Neural progenitor cell (in vitro differentiated cells): ENCODE results near the gene C10orf62. TPM values are rescaled to one million over a fixed set of nuclear protein-coding genes. Genes with fewer than 3 reads are reported as not detected.

Experiments used
- DNase-seq: peaks from one replicate; pipeline ENCODE4 v3.0.0-alpha.2; 2016; ENCODE audit warnings: low spot score
- H2AFZ ChIP-seq: fragments of 200-600 bp; sonication (generic); replicated peaks from 2 replicates; pipeline ENCODE4 v1.6.1; 2016; ENCODE audit warnings: antibody characterized with exemption
- H3F3A ChIP-seq: fragments of 200-600 bp; sonication (generic); 2 replicates; pipeline ENCODE4 v1.6.1; 2016; ENCODE audit warnings: antibody characterized with exemption, low read depth
- H3K27ac ChIP-seq: fragments of 200-600 bp; sonication (generic); 2 replicates; pipeline ENCODE4 v1.5.1; 2016; ENCODE audit warnings: mild to moderate bottlenecking
- H3K27me3 ChIP-seq: fragments of 200-600 bp; sonication (generic); 2 replicates; pipeline ENCODE4 v1.6.1; 2016; ENCODE audit warnings: mild to moderate bottlenecking, moderate library complexity
- H3K36me3 ChIP-seq: fragments of 200-600 bp; sonication (generic); 2 replicates; pipeline ENCODE4 v1.5.1; 2016
- H3K4me1 ChIP-seq: fragments of 200-600 bp; sonication (generic); 2 replicates; pipeline ENCODE4 v1.6.1; 2016; ENCODE audit warnings: mixed run types
- H3K4me2 ChIP-seq: fragments of 200-600 bp; sonication (generic); 2 replicates; pipeline ENCODE4 v1.6.1; 2016
- H3K4me3 ChIP-seq: fragments of 200-600 bp; sonication (generic); 2 replicates; pipeline ENCODE4 v1.5.1; 2016
- H3K79me2 ChIP-seq: fragments of 200-600 bp; sonication (generic); 2 replicates; pipeline ENCODE4 v1.6.1; 2016; ENCODE audit warnings: low read depth
- H3K9ac ChIP-seq: fragments of 200-600 bp; sonication (generic); 2 replicates; pipeline ENCODE4 v1.6.1; 2016
- H3K9me3 ChIP-seq: fragments of 200-600 bp; sonication (generic); 2 replicates; pipeline ENCODE4 v1.5.1; 2016; ENCODE audit warnings: low read depth
- H4K20me1 ChIP-seq: fragments of 200-600 bp; sonication (generic); 2 replicates; pipeline ENCODE4 v1.6.1; 2016; ENCODE audit warnings: low read depth
- H3K27ac Mint-ChIP-seq: 3 replicates; pipeline ENCODE4 v1.8.0; 2021; ENCODE audit warnings: mixed read lengths
- H3K27me3 Mint-ChIP-seq: 2 replicates; pipeline ENCODE4 v1.8.0; 2022; ENCODE audit warnings: low read depth, mild to moderate bottlenecking, inconsistent platforms, moderate library complexity, mixed read lengths; ENCODE audit not compliant: insufficient read depth
- H3K36me3 Mint-ChIP-seq: 3 replicates; pipeline ENCODE4 v1.8.0; 2021; ENCODE audit warnings: mixed read lengths
- H3K4me1 Mint-ChIP-seq: 3 replicates; pipeline ENCODE4 v1.8.0; 2021; ENCODE audit warnings: mixed read lengths
- H3K4me3 Mint-ChIP-seq: 3 replicates; pipeline ENCODE4 v1.8.0; 2021; ENCODE audit warnings: mild to moderate bottlenecking, moderate library complexity, mixed read lengths
- H3K9me3 Mint-ChIP-seq: 3 replicates; pipeline ENCODE4 v1.8.0; 2020; ENCODE audit warnings: mixed read lengths
- EZH2 ChIP-seq: fragments of 200-600 bp; sonication (generic); IDR thresholded peaks from 2 replicates; pipeline ENCODE4 v1.6.1; 2017; ENCODE audit warnings: antibody characterized with exemption, mild to moderate bottlenecking, moderate library complexity
- EZH2phosphoT487 ChIP-seq: fragments of 200-600 bp; sonication (generic); IDR thresholded peaks from 2 replicates; pipeline ENCODE4 v1.6.1; 2017; ENCODE audit warnings: antibody characterized with exemption
- total RNA-seq: library from RNA; depleted of rRNA; stranded (reverse); fragments of >200 nt; gene quantifications from 2 replicates; pipeline ENCODE4 v1.2.3, GENCODE V29; 2015; ENCODE audit warnings: low replicate concordance
- TF ChIP-seq, protein P1 (sequence below): fragments of 200-600 bp; sonication (generic); IDR thresholded peaks from 2 replicates; pipeline ENCODE4 v1.5.1; 2017; ENCODE audit warnings: antibody characterized with exemption, mild to moderate bottlenecking

C10orf62 gene
- total RNA-seq, 1 donor from 2014 or later: not detected

DNA sequence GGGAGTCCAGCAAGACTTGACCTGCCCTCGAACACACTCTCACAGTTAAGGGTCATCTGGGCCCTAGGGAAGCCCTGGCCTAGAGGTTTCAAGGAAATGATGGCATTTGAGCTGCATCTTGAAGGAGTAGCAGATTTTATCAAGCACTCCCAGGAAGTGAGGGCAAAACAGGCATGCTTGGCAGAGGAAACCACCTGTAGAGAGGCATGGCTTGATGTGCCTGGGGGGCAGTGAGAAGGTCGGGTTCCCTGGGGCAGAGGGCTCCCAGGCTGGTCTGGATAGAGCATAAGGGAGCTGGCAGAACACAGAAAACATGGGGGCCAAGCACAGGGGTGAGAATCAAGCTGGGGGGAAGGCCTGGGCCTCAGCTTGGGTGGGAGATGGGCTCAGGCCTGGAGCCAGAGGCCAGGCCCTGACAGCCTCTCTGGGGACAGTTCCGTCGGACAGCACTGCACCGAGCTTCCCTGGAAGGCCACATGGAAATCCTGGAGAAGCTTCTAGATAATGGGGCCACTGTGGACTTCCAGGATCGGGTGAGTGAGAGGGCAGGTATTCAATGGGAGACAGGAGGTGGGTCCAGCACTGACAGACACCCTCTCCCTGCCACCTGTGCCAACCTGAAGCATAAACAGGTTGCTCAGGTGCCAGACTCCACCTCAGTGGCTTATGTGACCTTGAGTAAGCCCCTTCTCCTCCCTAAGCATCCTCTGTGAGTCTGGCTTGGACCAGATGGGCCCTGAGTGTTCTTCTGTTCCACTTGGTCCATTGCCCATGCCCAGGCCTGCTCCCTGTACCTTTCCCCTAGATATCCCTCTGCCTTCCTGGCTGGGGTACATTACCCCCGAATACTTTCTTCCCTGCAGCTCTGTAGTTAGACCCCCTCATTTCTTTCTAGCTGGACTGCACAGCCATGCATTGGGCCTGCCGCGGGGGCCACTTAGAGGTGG, 8.8 kb upstream of the C10orf62 start:
- no peak for DNase-seq
- H3K9me3 Mint-ChIP-seq: no peaks in the 10 kb centered on the region
- TF ChIP-seq EZH2phosphoT487: no peak
- TF ChIP-seq, protein P1, sequence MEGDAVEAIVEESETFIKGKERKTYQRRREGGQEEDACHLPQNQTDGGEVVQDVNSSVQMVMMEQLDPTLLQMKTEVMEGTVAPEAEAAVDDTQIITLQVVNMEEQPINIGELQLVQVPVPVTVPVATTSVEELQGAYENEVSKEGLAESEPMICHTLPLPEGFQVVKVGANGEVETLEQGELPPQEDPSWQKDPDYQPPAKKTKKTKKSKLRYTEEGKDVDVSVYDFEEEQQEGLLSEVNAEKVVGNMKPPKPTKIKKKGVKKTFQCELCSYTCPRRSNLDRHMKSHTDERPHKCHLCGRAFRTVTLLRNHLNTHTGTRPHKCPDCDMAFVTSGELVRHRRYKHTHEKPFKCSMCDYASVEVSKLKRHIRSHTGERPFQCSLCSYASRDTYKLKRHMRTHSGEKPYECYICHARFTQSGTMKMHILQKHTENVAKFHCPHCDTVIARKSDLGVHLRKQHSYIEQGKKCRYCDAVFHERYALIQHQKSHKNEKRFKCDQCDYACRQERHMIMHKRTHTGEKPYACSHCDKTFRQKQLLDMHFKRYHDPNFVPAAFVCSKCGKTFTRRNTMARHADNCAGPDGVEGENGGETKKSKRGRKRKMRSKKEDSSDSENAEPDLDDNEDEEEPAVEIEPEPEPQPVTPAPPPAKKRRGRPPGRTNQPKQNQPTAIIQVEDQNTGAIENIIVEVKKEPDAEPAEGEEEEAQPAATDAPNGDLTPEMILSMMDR: no peak
- no peak for TF ChIP-seq EZH2

DNA sequence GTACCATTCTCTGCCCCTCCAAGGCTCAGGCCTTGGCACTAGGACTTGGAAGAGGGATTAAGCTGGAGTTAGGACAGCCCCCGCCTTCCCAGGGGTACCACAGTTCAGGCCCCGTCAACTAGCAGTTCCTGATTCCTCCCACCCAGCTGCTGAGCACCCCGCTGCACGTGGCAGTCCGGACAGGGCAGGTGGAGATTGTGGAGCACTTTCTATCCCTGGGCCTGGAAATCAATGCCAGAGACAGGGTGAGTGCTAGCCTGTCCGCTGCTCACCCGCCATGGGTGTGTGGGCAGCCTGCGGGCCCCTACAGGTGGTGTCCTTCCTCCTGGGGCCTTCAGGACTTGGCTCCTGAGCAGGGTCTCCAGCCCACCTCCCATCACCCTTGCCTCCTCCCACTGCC, 7.4 kb upstream of the C10orf62 start:
- Mint-ChIP-seq H3K9me3 (no peaks in the 10 kb centered on the region), H3K27ac (no peak overlapping the region), H3K27me3 (peaks cover 3% of the 10 kb centered on the region), H3K36me3 (no peaks in the 10 kb centered on the region), H3K4me3 (no peak overlapping the region), H3K4me1 (peaks cover 14% of the 10 kb centered on the region)
- Histone ChIP-seq H3K79me2 (no peaks in the 10 kb centered on the region), H3K9ac (no peak overlapping the region), H3K9me3 (no peaks in the 10 kb centered on the region), H3K4me3 (no peak overlapping the region), H2AFZ (no peak overlapping the region), H3K4me2 (no peak overlapping the region), H3K27ac (no peak overlapping the region), H3F3A (no peaks in the 10 kb centered on the region), H3K27me3 (no peaks in the 10 kb centered on the region), H4K20me1 (no peaks in the 10 kb centered on the region), H3K36me3 (no peaks in the 10 kb centered on the region), H3K4me1 (no peaks in the 10 kb centered on the region)
- TF ChIP-seq, protein P1: no peak
- no peak for TF ChIP-seq EZH2phosphoT487
- TF ChIP-seq EZH2: no peak
- no peak for DNase-seq

More for the DNA sequence above, 8.8 kb upstream of the C10orf62 start:
- no peaks in the 10 kb centered on the region for H3K4me1 ChIP-seq
- no peak overlapping the region for H3K4me3 ChIP-seq
- no peak overlapping the region for H3K27ac Mint-ChIP-seq
- no peaks in the 10 kb centered on the region for H3K9me3 ChIP-seq
- H3K27me3 ChIP-seq: no peaks in the 10 kb centered on the region
- peaks cover 11% of the 10 kb centered on the region for H3K4me1 Mint-ChIP-seq
- no peaks in the 10 kb centered on the region for H3K36me3 Mint-ChIP-seq
- H3K27me3 Mint-ChIP-seq: peaks cover 3% of the 10 kb centered on the region
- no peaks in the 10 kb centered on the region for H3K79me2 ChIP-seq
- no peaks in the 10 kb centered on the region for H3K36me3 ChIP-seq
- no peaks in the 10 kb centered on the region for H3F3A ChIP-seq
- no peak overlapping the region for H3K27ac ChIP-seq
- no peak overlapping the region for H3K4me2 ChIP-seq
- H4K20me1 ChIP-seq: no peaks in the 10 kb centered on the region
- H3K4me3 Mint-ChIP-seq: no peak overlapping the region
- no peak overlapping the region for H3K9ac ChIP-seq
- H2AFZ ChIP-seq: no peak overlapping the region

DNA sequence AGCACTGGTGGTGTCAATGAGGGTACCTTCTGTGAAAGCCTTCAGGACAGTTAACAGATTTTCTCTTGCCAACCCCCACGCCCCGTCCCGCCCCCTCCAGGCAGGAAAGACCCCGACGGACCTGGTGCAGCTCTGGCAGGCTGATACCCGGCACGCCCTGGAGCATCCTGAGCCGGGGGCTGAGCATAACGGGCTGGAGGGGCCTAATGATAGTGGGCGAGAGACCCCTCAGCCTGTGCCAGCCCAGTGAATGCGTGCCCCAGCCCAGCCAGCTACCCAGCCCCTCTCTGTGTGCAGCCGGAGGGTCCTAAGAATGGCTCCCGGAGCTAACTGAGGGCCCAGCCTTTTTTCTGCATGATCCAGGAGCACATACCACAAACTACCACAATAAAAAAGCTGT, 6.0 kb upstream of the C10orf62 start:
- no peaks in the 10 kb centered on the region for H3K36me3 Mint-ChIP-seq
- TF ChIP-seq EZH2: no peak
- TF ChIP-seq, protein P1: no peak
- no peak for TF ChIP-seq EZH2phosphoT487
- no peak overlapping the region for H3K4me3 Mint-ChIP-seq
- no peak overlapping the region for H3K9ac ChIP-seq
- no peaks in the 10 kb centered on the region for H3K9me3 Mint-ChIP-seq
- H3K36me3 ChIP-seq: no peaks in the 10 kb centered on the region
- no peaks in the 10 kb centered on the region for H4K20me1 ChIP-seq
- no peak for DNase-seq
- no peaks in the 10 kb centered on the region for H3K9me3 ChIP-seq
- H3K4me2 ChIP-seq: no peak overlapping the region
- no peak overlapping the region for H3K27ac Mint-ChIP-seq
- H3K4me3 ChIP-seq: no peak overlapping the region
- no peak overlapping the region for H3K27ac ChIP-seq
- H3K27me3 ChIP-seq: no peaks in the 10 kb centered on the region
- H3K79me2 ChIP-seq: no peaks in the 10 kb centered on the region
- H3K4me1 ChIP-seq: no peaks in the 10 kb centered on the region
- H3K27me3 Mint-ChIP-seq: peaks cover 5% of the 10 kb centered on the region
- H2AFZ ChIP-seq: peak overlapping the region; percentile 73
- H3F3A ChIP-seq: no peaks in the 10 kb centered on the region
- H3K4me1 Mint-ChIP-seq: peaks cover 14% of the 10 kb centered on the region
